ENCODE data around the gene CABP4. TPM values are rescaled to one million over a fixed set of nuclear protein-coding genes. Genes with fewer than 3 reads are reported as not detected.

CABP4 gene
- total RNA-seq, 4 donors from 2014 or later = 0.13 to 2.4 (median 0.77) TPM

DNA sequence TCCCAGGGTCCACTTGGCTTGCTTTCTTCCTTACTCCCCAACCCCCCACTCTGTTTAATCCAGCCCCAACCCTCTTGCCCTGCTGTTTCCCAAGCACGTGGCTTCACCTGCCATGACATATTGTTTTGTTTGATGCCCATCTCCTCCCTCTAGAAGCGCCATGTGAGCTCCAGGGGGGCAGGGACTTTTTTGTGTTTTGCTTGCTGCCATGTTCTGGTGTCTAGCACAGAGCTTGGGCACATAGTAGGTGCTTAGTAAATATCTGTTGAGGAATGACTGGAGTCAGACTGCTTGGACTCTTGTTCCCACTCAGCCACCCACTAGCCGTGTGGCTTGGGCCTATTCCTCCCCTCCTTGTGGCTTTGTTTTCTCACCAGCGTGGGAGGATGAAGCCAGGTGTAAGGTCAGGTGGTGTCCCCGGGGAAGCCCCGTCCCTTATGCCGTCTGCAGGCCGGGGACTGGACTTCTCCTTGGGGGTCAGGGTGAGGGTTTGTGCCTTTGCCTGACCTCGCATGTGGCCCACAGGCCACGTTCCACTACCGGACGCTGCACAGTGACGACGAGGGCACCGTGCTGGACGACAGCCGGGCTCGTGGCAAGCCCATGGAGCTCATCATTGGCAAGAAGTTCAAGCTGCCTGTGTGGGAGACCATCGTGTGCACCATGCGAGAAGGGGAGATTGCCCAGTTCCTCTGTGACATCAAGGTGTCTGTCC is 31.5 kb downstream of the CABP4 start:
- H3K27me3 ChIP-seq = no peaks in the 10 kb centered on the region
- peaks cover 0 to 49% of the 10 kb centered on the region in 2 donors for H3K36me3 ChIP-seq
- H3K4me1 ChIP-seq = peaks cover 0 to 56% (median 18%) of the 10 kb centered on the region in 3 donors
- H3K27ac ChIP-seq = no peak overlapping the region
- 61 to 89% methylated on average over 2 to 5 of the region's 20 CpGs for WGBS, 2 donors (ENCODE audit: low coverage in 1 of 2)
- TF ChIP-seq, protein P1, sequence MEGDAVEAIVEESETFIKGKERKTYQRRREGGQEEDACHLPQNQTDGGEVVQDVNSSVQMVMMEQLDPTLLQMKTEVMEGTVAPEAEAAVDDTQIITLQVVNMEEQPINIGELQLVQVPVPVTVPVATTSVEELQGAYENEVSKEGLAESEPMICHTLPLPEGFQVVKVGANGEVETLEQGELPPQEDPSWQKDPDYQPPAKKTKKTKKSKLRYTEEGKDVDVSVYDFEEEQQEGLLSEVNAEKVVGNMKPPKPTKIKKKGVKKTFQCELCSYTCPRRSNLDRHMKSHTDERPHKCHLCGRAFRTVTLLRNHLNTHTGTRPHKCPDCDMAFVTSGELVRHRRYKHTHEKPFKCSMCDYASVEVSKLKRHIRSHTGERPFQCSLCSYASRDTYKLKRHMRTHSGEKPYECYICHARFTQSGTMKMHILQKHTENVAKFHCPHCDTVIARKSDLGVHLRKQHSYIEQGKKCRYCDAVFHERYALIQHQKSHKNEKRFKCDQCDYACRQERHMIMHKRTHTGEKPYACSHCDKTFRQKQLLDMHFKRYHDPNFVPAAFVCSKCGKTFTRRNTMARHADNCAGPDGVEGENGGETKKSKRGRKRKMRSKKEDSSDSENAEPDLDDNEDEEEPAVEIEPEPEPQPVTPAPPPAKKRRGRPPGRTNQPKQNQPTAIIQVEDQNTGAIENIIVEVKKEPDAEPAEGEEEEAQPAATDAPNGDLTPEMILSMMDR (IDR thresholded peaks at IDR 0.05) = no peak
- no peak for TF ChIP-seq POLR2A (IDR thresholded peaks at IDR 0.05)
- no peak for TF ChIP-seq POLR2AphosphoS5 (IDR thresholded peaks at IDR 0.05)
- TF ChIP-seq EP300 (IDR thresholded peaks at IDR 0.05) = no peak
- no peak for ATAC-seq
- H3K4me3 ChIP-seq = no peak overlapping the region
- H3K9me3 ChIP-seq = no peaks in the 10 kb centered on the region

DNA sequence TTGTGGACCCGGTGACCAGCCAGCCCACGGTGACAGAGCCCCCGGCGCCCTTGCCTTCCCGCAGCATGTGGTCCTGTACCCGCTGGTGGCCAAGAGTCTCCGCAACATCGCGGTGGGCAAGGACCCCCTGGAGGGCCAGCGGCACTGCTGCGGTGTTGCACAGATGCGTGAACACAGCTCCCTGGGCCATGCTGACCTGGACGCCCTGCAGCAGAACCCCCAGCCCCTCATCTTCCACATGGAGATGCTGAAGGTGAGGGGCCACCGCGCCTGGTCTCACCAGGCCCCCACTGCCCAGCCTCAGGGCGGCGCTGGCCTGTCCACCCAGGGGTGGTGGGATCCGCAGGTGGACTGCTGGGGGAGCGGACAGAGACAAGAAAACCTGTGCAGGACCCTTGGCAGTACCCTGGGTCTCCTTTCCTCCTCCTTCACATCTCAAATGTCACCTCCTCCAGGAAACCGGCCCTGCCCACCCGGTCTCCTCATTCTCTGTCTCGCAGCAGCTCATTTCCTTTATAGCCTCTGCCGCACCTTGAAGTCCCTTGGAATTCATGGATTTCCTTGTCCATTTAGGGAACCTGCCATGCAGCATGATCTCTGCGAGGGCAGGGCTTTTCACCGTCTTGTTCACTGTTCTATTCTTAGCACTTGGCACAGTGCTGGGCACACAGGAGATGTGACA is 34.2 kb downstream of the CABP4 start:
- Histone ChIP-seq H3K9me3 (no peaks in the 10 kb centered on the region), H3K4me3 (no peak overlapping the region), H3K36me3 (peaks cover 0 to 76% of the 10 kb centered on the region in 2 donors), H3K27me3 (no peaks in the 10 kb centered on the region), H3K4me1 (peaks cover 0 to 43% (median 8%) of the 10 kb centered on the region in 3 donors), H3K27ac (no peak overlapping the region)
- TF ChIP-seq, protein P1 (IDR thresholded peaks at IDR 0.05) = no peak
- TF ChIP-seq EP300 (IDR thresholded peaks at IDR 0.05) (no peak), POLR2A (IDR thresholded peaks at IDR 0.05) (no peak), POLR2AphosphoS5 (IDR thresholded peaks at IDR 0.05) (no peak)
- 61 to 63% methylated on average over 5 to 8 of the region's 25 CpGs for WGBS, 2 donors (ENCODE audit: low coverage in 1 of 2)
- ATAC-seq = no peak

DNA sequence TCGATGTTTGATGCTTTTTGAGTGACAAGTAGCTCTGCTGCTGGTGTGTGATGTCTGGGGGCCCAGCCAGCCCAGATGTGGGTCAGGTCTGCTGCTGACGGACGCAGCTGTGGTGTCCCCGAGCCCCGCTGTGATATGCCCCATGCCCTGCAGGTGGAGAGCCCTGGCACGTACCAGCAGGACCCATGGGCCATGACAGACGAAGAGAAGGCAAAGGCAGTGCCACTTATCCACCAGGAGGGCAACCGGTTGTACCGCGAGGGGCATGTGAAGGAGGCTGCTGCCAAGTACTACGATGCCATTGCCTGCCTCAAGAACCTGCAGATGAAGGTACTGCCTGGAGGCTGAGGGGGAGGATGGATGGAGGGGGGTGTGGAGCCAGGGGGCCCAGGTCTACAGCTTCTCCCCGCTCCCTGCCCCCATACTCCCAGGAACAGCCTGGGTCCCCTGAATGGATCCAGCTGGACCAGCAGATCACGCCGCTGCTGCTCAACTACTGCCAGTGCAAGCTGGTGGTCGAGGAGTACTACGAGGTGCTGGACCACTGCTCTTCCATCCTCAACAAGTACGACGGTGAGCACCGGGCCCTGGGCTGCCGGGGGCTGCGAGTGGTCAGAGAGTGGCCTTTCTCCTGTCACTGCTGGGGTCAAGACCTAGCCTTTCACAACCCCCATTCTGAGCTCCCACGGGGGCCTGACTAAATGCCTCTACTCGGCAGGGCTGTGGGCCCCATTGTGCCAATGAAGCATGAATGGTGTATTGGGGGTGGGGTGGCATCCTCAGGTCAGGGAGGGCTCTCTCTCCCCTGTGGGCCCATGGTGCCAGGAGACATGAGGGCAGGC is 35.0 kb downstream of the CABP4 start:
- Histone ChIP-seq H3K9me3 (no peaks in the 10 kb centered on the region), H3K4me3 (no peak overlapping the region), H3K27ac (peak overlapping the region in 3 of 4 donors; percentile 13 to 55 (median 37)), H3K36me3 (peaks cover 0 to 84% of the 10 kb centered on the region in 2 donors), H3K27me3 (no peaks in the 10 kb centered on the region), H3K4me1 (peaks cover 0 to 35% (median under 1%) of the 10 kb centered on the region in 3 donors)
- 40 to 92% methylated on average over 1 to 4 of the region's 23 CpGs for WGBS, 2 donors (ENCODE audit: low coverage in 1 of 2)
- ATAC-seq = no peak
- no peak for TF ChIP-seq POLR2AphosphoS5 (IDR thresholded peaks at IDR 0.05)
- no peak for TF ChIP-seq EP300 (IDR thresholded peaks at IDR 0.05)
- TF ChIP-seq POLR2A (IDR thresholded peaks at IDR 0.05) = no peak
- TF ChIP-seq, protein P1 (IDR thresholded peaks at IDR 0.05) = no peak

DNA sequence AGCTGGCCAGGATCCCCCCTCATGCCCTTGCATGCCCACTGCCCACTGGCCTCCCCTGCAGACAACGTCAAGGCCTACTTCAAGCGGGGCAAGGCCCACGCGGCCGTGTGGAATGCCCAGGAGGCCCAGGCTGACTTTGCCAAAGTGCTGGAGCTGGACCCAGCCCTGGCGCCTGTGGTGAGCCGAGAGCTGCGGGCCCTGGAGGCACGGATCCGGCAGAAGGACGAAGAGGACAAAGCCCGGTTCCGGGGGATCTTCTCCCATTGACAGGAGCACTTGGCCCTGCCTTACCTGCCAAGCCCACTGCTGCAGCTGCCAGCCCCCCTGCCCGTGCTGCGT is 35.5 kb downstream of the CABP4 start:
- no peak for TF ChIP-seq POLR2A (IDR thresholded peaks at IDR 0.05)
- TF ChIP-seq EP300 (IDR thresholded peaks at IDR 0.05) = no peak
- no peak for TF ChIP-seq POLR2AphosphoS5 (IDR thresholded peaks at IDR 0.05)
- WGBS, 2 donors (ENCODE audit: low coverage in 1 of 2) = no CpG with 5 or more reads among the region's 15 CpGs
- Histone ChIP-seq H3K27ac (peak overlapping the region in 3 of 4 donors; percentile 13 to 55 (median 37)), H3K4me1 (peaks cover 0 to 29% (median 0%) of the 10 kb centered on the region in 3 donors), H3K27me3 (no peaks in the 10 kb centered on the region), H3K4me3 (no peak overlapping the region), H3K9me3 (no peaks in the 10 kb centered on the region), H3K36me3 (peaks cover 0 to 90% of the 10 kb centered on the region in 2 donors)
- ATAC-seq = no peak
